H1 (cell line): Measurements from ENCODE around the gene PAQR7. TPM values are rescaled to one million over a fixed set of nuclear protein-coding genes. Genes with fewer than 3 reads are reported as not detected.
A peak's percentile ranks its signal among the peaks of the same experiment; 100 is the strongest.

Experiments used
- CEBPB ChIP-seq: IDR thresholded peaks from 2 replicates; pipeline ENCODE4 v1.6.1; 2012; ENCODE audit warnings: low read depth, low read length
- EGR1 ChIP-seq: IDR thresholded peaks from 2 replicates; pipeline ENCODE4 v1.6.1; 2011; ENCODE audit warnings: low read depth, low read length, borderline replicate concordance
- RXRA ChIP-seq: IDR thresholded peaks from 2 replicates; pipeline ENCODE4 v1.6.1; 2011; ENCODE audit warnings: low read depth, mild to moderate bottlenecking, low read length, moderate library complexity; ENCODE audit not compliant: insufficient read depth
- SUZ12 ChIP-seq: fragments of 200-600 bp; sonication (generic); IDR thresholded peaks from 2 replicates; pipeline ENCODE4 v1.6.1; 2012; ENCODE audit warnings: mild to moderate bottlenecking, inconsistent platforms, low read length, moderate library complexity, mixed read lengths
- polyA plus RNA-seq, 7 experiments: library from polyadenylated mRNA; depleted of rRNA in 3 of 7; stranded (reverse) in 5 of 7; unstranded in 2 of 7; fragments of >200 nt in 5 of 7; fragments of 200-250 nt in 2 of 7; gene quantifications; 1 replicate in 5 of 7; 2 replicates in 1 of 7; 4 replicates in 1 of 7; pipeline versions ENCODE4 v1.2.1 to v1.2.3, GENCODE V29; 2011 to 2013; ENCODE audit warnings: missing spikeins in 2 of 7, mixed read lengths in 2 of 7
- total RNA-seq: library from RNA; stranded (reverse); fragmentation: NEBNext Ultra II Directional; extraction: Animal tissue kit (Norgen Biotek cat#: 25700); gene quantifications from 2 replicates; pipeline ENCODE4 v1.2.1, GENCODE V29; 2021

PAQR7 gene
- total and polyA plus RNA-seq, 2 of the 8 experiments (the other 6 are each of a cell fraction or from before 2014, with no cell fraction given) = 7.3 to 7.4 TPM

DNA sequence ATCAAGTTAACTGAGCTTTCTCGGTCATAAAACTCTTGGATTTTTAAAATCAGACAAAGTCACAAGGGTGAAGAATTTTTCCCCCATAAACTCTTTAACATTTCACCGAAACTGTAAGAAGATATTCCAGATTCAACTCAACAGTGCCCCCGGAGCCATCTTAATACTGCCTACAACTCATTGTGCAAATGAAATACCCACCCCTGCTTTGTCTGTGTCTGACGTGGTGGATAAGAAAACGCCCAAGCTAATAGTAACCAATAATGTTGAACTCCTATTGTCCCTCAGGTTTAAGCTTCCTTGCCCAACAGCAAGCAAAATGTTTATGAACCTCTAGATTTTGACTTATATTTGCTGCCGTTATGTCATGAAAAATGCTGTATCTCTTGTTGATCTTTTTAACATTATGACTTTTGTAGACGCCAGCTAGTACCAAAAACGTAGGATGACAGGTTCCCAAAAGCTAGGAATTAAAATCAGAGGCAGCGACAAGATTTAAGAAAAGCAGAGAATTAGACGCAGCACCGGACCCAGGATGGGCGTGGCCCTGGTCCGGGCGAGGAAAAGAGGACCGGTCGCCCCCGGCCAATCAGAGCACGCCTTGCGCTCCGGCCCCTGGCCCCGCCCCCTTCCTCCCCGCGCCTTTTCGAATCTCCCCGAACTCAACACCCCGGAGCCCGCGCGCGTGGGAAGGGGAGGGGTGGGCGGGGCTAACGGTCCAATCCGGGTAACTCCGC lies 29.6 kb upstream of the PAQR7 start (continued):
- TF ChIP-seq RXRA = no peak
- TF ChIP-seq CEBPB = no peak
- no peak for TF ChIP-seq SUZ12
- TF ChIP-seq EGR1 = peak; percentile 29; the same call in 1 of the 2 replicates
